SW480 (cell line): Measurements from ENCODE around the gene CNN2.
"Not testable (repeated sequence)": the region's sequence is repeated elsewhere in the genome, so short reads cannot be mapped to it uniquely, and the experiment has no call there.

ENCODE experiments used
- DNase-seq: peaks from one replicate; pipeline ENCODE4 v3.0.0-alpha.2; 2016; ENCODE audit warnings: low spot score

Gene CNN2

GRCh38 chr19:1010586-1011510 is 15.6 kb upstream of the CNN2 start:
- no peak for DNase-seq

- DNase-seq, result no peak
Measured at GRCh38 chr19:1011831-1012333, 14.5 kb upstream of the CNN2 start.

GRCh38 chr19:1012334-1012733 is 14.1 kb upstream of the CNN2 start:
- DNase-seq, result no peak

GRCh38 chr19:1013218-1013617 is 13.2 kb upstream of the CNN2 start:
- DNase-seq, result no peak

GRCh38 chr19:1014161-1015060 is 12.0 kb upstream of the CNN2 start:
- DNase-seq, result no peak

GRCh38 chr19:1015061-1015781 is 11.2 kb upstream of the CNN2 start:
- DNase-seq, result no peak

GRCh38 chr19:1015782-1016646 is 10.4 kb upstream of the CNN2 start:
- DNase-seq, result no peak

GRCh38 chr19:1016647-1017114 is 9.7 kb upstream of the CNN2 start:
- DNase-seq, result no peak

GRCh38 chr19:1017115-1017905 is 9.1 kb upstream of the CNN2 start:
- no peak for DNase-seq

GRCh38 chr19:1017906-1018305 is 8.5 kb upstream of the CNN2 start:
- no peak for DNase-seq

- no peak for DNase-seq
Measured at GRCh38 chr19:1018393-1018792, 8.0 kb upstream of the CNN2 start.

- no peak for DNase-seq
Measured at GRCh38 chr19:1018932-1019615, 7.3 kb upstream of the CNN2 start.

GRCh38 chr19:1019616-1019961 is 6.8 kb upstream of the CNN2 start:
- no peak for DNase-seq

- no peak for DNase-seq
Measured at GRCh38 chr19:1019980-1020867, 6.2 kb upstream of the CNN2 start.

GRCh38 chr19:1020868-1021425 is 5.5 kb upstream of the CNN2 start, which contains the start of gene TMEM259:
Gene TMEM259 (minus strand): TSS chr19:1021123. CDS start chr19:1020996, 127 bp downstream.
- peak; percentile 88 for DNase-seq

GRCh38 chr19:1023883-1024188 is 2.6 kb upstream of the CNN2 start:
- DNase-seq, result not testable (repeated sequence)

GRCh38 chr19:1025080-1025479 is 1.3 kb upstream of the CNN2 start:
- DNase-seq, result not testable (repeated sequence)
